NCI-H82 (cell line): ENCODE measurements around the gene ADGRG7.

Experiments
- DNase-seq: peaks from one replicate; lab custom pipeline; 2025; lab: John Stamatoyannopoulos, UW

The ADGRG7 gene

DNA sequence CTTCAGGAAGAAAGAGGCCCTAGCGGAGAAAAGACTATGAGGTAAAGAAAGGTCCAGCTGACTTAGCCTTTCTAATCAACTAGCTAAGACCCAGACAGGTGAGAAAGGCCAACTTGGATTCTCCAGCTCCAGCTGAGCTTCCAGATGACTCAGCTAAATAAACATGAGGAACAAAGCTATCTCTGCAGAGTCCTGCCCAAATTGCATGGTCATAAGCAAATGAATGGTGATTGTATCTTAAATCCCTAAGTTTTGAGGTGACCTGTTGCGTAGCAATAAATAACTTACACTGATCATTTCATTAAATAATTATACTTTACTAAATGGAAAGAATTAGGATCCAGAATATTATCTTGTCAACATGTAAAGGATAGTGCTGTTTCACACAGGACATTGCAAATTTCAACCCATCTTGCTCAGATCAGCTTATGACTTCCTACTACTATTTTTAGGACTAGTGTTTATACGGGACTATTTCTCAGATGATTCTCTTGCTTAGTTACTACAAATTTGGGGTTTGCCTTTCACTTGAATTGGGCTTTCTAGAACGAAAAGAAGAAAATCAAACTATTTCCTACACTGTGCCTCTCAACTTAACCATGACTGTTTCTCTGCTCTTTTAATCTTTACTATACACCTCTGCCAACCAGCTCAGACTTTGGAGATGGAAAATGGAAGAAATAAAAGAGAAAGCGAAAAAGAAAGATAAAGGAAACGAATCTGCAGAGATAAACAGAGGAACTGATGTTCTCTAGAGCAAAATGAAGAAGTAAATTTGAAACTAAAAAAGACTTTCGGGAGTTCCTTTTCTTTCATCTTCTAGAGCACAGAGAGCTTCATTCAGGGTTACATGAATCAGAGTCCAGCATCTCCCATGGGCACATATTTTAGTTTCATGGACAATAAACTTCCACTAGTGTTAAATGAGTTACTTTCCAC, 6.6 kb upstream of the ADGRG7 start:
- no peak for DNase-seq

GRCh38 chr3:100603469-100603868, 5.9 kb upstream of the ADGRG7 start:
- DNase-seq, result peak; percentile 82

DNA sequence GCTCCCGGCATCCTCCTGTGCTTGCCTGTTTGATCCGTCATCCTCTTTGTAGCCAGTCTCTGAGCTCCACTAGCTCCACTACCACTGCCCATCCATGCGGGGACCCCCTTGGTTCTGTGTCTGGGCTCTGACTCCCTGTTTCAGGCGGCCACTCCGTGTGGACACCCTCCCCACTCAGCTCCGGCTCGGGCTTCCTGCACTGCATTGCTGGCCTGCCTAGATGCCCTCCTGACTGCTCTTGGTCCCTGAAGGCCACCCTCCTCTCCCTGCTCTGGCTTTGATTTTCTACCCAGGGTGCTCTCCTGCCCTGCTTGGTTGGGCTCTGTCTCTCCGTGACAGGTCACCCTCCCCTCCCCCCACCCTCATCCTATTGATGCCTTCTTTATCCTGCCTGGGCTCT, 4.0 kb upstream of the ADGRG7 start:
- no peak for DNase-seq

- peak; percentile 57 for DNase-seq
Observed at GRCh38 chr3:100606894-100607512, 2.4 kb upstream of the ADGRG7 start.

- no peak for DNase-seq
Observed at GRCh38 chr3:100609963-100610362, 562 bp downstream of the ADGRG7 start.

- no peak for DNase-seq
Observed at GRCh38 chr3:100611221-100611620, 1.8 kb downstream of the ADGRG7 start.

DNA sequence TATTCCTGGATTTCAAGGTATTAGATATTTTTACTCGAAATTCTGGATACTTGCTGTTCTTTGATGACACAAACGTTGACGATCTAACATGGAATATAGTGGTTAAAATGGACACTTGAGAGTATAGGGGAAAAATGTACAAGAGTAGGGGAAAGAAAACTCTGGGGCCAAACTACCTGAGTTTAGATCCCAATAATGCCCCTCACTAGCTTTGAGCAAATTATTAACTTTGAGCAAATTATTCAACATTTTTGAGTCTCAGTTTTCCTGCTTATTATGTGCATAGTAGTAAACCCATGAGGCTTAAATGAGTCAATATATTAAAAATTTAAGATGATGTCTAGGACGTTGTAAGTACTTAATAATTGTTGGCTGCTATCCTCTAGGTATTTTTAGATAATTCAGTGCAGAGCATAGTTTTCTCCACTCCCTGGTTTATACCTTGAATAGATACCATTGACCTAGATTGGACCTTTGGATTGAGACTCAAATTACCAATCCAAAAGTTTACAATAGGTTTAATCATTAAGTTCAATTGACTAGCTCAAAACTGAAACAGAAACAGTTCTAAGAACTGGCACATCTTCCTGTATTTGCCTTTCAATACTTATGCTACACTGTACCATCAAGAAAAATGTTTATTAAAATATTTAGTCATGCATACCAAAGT, 4.5 kb downstream of the ADGRG7 start:
- no peak for DNase-seq

DNA sequence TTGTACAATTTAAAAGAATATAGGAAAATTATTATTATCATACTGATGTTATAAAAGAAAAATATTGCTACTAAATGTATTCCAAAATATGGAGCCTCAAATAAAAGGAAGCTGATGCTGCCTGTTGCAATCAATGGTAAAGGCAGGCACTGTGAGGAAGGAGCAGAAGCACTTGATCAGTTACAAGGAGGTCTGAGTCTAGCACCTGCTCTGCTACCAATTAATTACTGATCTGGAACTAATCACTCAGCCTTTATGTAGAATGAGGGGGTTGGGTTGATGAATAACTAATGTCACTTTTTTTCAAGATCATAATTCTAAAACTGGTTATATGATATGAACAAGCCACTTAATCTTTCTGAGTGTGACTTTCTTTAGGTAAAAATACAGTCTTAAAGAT, 5.5 kb downstream of the ADGRG7 start:
- peak; percentile 46 for DNase-seq

DNA sequence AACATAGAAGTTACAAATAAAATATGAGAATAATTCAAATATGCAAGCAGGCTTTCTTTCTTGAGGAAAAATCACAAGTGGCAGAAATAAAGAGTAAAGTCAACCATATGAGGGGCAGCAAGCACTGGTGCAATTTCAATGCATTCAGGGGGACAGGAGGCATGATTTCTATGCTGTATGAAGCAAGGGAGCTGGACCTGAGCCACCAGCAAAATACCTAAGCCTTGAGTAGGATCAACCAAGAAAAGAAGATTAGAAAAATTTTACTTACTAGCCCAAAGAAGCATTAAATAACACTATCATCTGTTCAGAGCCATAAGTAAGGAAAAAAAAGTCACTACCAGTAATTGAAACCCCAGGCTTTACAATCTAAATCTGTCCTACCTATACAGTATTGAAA, 6.3 kb downstream of the ADGRG7 start:
- DNase-seq, result peak; percentile 43

DNA sequence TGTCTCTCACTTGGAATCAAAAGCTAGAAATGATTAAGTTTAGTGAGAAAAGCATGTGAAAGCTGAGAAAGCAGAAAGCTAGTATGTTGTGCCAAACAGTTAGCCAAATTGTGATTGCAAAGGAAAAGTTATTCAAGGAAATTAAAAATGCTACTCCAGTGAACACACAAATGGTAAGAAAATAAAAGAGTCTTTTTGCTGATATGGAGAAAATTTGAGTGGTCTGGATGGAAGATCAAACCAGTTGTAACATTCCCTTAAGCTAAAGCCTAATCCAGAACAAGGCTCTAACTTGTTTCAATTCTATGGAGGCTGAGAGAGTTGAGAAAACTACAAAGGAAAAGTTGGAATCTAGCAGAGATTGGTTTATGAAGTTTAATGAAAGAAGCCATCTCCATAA, 11.8 kb downstream of the ADGRG7 start:
- no peak for DNase-seq

GRCh38 chr3:100627491-100627890, 18.1 kb downstream of the ADGRG7 start:
- DNase-seq, result no peak

GRCh38 chr3:100629421-100630127, 20.2 kb downstream of the ADGRG7 start:
- no peak for DNase-seq

DNA sequence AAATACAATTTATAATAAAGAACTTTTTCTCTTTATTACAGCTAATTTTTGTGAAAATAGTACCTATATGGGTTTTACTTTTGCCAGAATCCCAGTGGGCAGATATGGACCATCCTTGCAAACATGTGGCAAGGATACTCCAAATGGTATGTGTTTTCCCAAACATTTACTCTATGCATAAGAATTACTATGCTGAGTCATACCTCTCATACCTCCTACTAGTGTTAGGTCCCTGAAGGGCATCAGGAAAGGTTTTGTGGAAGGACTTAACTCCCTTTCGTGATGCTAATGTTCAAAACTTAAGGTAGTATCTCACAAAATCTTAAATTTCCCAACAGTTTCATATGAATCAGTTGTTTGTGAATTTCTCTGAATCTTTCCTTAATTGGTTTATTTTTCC, 21.3 kb downstream of the ADGRG7 start:
- DNase-seq, result no peak

- DNase-seq, result no peak
Observed at GRCh38 chr3:100631236-100631635, 21.8 kb downstream of the ADGRG7 start.

GRCh38 chr3:100634493-100635272, 25.3 kb downstream of the ADGRG7 start:
- peak; percentile 78 for DNase-seq

GRCh38 chr3:100635273-100635701, 25.9 kb downstream of the ADGRG7 start:
- no peak for DNase-seq

- DNase-seq, result no peak
Observed at GRCh38 chr3:100637197-100637631, 27.8 kb downstream of the ADGRG7 start.

DNA sequence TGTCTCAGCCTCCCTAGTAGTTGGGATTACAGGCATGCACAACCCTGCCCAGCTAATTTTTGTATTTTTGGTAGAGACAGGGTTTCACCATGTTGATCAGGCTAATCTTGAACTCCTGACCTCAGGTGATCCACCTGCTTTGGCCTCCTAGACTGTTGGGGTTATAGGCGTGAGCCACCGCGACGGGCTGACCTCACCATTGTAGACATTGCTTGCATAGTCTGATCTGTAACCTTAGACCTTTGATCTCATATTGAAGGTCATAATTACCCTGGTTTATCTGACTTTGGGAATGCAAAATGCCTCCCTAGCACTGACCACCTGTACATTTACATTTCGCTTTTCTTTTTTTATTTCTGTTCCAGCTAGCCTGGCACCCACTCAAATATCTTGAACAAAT, 31.2 kb downstream of the ADGRG7 start:
- no peak for DNase-seq

GRCh38 chr3:100641471-100642032, 32.2 kb downstream of the ADGRG7 start:
- peak; percentile 71 for DNase-seq

- DNase-seq, result no peak
Observed at GRCh38 chr3:100645913-100646312, 36.5 kb downstream of the ADGRG7 start.

GRCh38 chr3:100647171-100647570, 37.8 kb downstream of the ADGRG7 start:
- DNase-seq, result no peak
